ENCODE results near the gene HEXIM1.

Gene HEXIM1, protein sequence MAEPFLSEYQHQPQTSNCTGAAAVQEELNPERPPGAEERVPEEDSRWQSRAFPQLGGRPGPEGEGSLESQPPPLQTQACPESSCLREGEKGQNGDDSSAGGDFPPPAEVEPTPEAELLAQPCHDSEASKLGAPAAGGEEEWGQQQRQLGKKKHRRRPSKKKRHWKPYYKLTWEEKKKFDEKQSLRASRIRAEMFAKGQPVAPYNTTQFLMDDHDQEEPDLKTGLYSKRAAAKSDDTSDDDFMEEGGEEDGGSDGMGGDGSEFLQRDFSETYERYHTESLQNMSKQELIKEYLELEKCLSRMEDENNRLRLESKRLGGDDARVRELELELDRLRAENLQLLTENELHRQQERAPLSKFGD
- 215 to 245 reads per million in 2 donors for total RNA-seq

GRCh38 chr17:45148183-45149036 lies at the start of gene HEXIM1:
Gene HEXIM1 (plus strand): TSS chr17:45148475. CDS start chr17:45149191, 716 bp downstream.
- peak; percentile 95 to 100 (median 98) for DNase-seq

DNA sequence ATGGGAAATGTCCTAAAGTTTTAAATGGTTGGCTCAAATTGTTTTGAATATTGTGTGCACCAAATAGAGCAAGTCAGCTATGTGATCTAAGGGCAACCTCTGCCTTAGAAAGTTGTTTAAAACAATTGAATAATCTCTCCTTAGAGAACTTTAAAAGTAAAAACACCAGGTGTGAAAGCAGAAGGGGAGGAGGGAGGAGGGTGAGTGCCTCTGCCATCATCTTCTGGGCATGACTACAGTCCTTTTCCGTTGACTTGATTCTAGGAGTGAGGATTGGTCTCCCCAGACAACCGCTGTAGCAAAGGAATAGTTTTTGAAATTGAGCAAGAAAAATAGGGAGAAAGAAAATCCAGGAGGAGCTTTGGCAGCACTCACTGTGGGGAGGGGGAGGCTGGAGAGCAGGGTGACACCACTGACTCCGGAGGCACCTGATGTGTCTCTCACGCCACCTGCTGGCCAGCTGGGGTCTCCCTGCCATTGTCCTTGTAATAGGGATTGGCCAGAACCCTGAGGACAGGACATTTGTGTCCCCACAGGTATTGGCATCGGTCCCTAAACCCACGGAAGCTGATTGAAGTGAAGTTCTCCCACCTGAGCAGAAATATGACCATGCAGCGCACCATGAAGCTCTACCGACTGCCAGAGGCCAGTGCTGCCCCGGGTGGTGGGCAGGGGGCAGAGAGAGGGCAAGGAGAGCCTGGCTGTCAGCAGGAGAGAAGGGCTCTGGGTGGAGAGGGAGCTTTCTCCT lies 49.2 kb upstream of the HEXIM1 start:
- peak; percentile 21 to 69 (median 58) for DNase-seq

GRCh38 chr17:45101546-45101882 lies 46.8 kb upstream of the HEXIM1 start:
- DNase-seq, result no peak

GRCh38 chr17:45101883-45102811 lies 46.1 kb upstream of the HEXIM1 start:
- no peak for DNase-seq

DNA sequence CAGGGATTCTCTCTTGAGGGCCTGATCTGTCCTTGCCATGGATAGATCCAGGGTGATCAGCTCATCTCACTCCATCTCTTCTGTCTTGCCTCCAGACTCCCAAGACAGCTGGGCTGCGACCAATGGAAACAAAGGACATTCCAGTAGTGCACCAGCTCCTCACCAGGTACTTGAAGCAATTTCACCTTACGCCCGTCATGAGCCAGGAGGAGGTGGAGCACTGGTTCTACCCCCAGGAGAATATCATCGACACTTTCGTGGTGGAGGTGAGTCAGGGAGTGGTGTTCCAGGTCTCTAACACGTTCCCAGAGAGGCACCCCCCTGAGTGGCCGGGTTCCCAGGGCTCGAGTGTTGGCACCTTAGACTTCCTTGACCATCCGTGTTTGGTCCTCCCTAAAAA lies 45.4 kb upstream of the HEXIM1 start:
- no peak for DNase-seq

- no peak for DNase-seq
Measured at GRCh38 chr17:45103269-45103795, 44.9 kb upstream of the HEXIM1 start.

DNA sequence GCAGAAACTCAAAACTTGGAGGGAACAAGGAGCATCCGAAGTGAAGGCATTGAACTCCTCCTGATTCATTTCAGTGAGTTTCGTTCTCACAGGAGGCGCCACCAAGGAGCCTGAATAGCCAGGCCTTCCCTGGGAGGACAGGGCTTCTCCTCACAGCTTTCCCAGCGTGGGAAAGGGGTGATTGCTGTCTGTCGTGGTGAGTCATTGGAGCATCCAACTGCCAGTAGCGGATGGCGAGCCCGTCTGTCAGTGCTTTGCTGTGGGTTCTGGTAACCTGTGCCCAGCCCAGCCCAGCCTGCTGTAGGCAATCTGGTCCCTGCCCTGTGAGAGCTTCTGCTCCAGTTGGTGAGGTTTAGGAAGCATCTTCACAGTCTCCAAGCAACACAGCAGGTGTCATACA lies 44.2 kb upstream of the HEXIM1 start:
- no peak for DNase-seq

DNA sequence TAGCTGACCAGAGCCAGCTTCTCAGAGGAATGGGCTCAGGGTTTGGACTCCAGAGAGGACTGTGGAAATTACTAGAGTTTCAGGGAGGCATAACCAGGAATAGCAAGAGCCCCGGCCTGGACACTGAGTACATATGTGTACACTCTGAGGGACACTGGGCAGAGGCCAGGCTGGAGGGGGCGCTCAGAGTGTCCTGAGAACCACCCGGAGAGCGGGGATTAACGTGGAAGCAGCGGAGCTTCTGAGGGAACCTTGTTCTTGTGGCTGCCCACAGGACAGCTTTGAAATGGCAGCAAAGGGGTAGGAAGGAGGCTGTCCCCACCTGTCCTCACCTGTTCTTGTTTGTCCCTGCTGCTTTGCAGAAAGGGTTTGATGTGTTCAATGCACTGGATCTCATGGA lies 43.8 kb upstream of the HEXIM1 start:
- DNase-seq, result no peak

GRCh38 chr17:45104907-45105624 lies 43.2 kb upstream of the HEXIM1 start:
- no peak for DNase-seq

DNA sequence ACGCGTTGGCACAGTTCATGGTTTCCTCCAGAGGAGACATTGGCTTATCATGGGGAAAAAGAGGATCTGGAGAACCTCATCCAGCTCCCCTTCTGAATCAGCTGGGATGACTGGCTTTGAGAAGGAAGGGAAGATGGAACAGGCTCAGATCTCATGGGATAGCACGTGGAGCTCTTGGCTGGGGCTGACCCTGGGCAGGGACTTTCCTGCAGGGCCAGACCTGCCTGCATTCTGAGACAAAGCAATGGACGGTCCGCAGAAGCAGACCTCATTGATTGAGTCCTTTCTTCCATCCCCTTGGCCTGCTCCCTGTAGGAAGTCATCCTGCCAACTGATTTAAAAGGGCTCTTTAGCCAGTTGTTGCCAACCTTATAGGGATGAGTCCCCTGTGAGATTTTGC lies 42.2 kb upstream of the HEXIM1 start:
- no peak for DNase-seq

DNA sequence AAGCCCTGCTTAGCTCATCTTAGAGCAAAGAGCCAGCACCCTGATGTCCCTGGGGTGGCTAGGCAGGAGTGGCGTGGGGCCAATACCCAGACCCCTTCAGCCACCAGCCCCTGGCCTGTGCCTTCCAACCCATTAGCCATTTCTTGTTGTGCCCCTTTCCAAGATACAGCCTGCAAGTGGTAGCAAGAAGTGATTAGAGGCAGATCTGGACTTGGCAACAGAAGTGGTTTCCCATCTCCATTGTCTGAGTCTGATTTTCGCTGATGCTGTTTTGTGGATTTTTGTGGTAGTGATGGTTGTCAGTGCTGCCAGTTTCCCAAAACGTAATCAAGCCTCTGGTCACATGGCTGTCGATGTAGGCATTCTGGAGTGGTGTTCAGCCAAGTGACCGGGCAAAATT lies 41.7 kb upstream of the HEXIM1 start:
- DNase-seq, result no peak

DNA sequence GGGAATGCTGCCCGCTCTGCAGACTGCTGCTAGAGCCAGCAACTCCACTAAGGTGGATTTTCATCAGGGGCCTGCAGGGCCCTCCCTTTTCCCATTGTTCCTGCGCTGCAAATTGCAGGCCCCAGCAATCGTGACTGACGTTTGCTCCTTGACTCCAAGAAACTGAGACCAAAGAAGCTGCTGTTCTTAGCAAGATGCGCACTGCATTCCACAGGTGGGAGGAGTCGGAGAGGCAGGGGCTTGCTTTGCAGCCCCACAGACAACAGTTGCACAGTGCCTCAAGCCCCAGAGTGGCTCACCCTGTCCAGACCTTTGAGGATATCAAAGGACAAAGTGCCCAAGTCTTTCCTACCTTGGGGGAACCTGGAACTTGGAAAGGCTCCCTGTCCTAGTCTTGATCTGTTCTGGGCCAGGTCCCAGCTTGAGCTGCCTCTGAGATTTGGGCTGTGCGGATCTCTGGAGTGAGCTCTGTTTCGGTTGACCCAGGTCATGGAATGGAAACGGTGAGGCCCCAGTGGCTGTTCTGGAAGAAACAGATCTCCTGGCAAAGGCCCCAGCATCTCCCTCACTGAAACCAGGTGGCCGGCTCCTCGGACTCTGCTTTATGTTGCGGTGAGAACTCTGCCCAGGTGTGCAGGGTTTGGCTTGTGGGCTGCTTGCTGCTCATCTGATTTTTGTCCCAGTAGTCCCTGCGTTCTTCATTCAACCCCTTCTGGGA lies 40.8 kb upstream of the HEXIM1 start:
- DNase-seq, result no peak

GRCh38 chr17:45108051-45108450 lies 40.2 kb upstream of the HEXIM1 start:
- no peak for DNase-seq

DNA sequence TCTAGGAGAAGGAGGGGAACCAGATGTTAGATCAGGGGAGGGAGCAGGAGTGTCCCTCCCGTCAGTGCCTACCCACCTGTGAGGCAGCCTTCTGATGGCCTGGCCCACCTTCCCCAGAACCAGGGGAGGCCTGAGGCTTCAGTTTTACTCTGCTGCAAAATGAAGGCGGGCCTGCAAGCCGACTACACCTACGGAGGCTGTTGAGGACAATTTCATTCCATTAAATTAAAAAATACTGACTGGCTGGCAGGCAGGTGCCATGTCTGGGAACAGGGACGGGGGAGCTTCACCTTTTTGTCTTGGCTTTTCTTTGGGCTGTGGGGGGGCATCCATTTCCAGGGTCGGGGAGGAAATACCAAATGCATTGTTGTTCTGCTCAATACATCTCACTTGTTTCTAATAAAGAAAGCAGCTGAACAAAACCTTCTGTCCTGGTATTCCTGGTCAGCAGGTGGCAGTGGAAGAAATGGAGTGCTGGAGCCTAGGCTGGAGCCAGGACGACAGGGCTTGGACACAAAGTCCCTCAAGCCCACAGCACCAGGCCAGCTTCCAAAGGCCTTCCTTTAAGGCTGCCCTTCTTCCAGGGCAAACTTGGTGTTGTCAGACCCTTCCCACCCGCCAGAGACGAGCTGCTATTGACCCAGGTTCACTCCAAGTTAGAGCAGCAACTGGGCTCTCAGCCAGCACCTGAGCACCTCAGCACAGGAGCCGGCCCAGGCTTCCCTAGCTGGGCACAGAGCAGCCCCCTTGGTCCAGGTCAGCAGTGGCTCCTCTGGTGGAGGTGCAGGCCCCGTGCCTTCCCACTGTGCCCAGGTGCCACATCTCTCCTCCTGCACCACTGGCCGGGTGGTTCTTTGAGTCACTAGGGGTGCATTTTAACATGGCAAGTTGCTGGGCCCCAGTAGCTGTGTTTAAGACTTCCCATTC lies 39.4 kb upstream of the HEXIM1 start:
- DNase-seq, result no peak

DNA sequence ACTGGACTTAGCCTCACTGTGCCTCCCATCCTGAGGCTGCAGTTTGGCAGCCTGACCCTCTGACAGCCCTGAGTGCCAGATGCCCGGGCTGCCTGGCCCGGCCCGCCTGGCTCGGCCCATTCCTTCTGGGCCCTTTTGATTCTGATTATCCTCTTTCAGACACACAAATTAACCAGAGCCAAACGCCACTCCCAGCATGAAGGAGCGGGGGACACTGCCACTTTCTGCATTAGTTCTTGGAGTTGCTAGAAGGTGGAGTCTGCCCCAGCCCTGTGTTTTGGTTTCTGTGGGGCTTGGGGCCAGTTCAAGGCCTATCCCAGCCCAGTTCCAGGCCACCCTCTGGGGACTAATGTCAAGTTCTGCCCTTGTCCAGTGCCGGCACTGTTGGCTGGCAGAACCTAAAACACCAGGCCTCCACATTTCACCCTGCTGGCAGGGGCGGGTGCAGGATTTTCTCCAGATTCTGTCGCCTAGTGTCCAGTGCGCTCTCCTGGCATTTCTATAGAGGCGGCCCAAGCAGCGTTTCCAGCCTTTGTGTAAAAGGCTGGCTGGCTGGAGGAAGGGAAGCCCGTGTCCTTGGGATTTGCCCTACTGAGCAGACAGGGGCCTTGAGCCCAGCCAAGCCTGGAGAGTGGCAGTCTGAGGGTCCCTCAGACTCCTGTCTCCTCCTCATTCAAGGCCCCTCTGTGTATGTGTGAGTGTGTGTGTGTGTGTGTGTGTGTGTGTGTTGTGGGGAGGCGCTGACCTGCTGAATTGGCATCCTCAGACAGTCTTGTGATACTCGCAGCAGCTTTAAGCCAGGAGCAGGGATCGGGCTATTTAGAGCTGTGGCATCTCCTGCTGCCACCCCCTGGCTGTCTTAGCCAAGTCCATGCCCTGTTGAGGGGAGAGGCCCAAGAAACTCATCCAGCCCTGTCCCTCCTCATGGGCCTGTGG lies 37.3 kb upstream of the HEXIM1 start:
- no peak for DNase-seq

- no peak for DNase-seq
Measured at GRCh38 chr17:45111850-45112249, 36.4 kb upstream of the HEXIM1 start.

DNA sequence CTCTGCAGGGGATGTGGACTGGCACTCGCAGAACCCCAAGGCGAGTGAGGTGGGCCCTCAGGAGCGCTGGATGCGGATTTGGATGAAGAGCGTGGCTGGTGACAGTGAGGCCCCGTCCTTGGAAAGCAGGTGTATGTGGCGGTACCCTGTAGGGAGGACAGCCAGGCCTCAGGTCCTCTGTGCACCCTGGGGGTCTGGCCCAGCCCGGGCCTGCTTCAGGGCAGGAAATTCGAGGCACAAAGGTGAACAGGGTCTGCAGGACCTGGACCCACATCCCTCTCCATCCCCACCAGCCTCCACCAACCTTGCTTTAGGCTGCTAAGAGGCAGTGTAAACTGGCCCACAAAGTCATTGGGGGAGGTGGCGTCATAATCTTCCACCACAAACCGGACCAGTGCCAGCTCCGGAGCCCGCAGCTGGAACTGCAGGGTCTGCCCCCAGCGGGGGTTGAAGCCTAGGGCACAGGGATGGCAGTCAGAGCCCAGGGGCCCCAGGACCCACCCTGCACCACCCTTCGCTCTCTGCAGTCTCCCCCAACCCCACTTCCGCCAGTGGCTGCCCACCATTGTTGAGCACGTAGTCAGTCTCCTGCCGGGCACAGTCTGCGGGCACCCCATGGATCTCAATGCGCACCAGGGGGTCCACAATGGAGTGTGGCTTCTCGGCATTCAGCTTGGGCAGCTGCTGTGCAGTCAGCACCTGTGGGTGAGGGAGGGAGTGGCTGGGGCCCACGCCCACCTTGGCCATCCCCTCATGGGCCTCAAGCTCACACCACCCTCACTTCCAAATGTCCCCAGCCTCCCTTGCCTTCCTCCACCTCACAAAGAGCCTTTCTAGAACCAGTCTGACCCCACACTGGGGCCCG lies 35.5 kb upstream of the HEXIM1 start:
- no peak for DNase-seq
